SK-N-SH (cell line): ENCODE measurements around the gene MMP2. TPM values are rescaled to one million over a fixed set of nuclear protein-coding genes. Genes with fewer than 3 reads are reported as not detected.

Source experiments
- CTCF ChIA-PET: fragments of 300-600, 350-600 bp; formaldehyde crosslinking; extraction: SDS; loops from one replicate; lab custom pipeline; 2021; lab: Yijun Ruan, JAX
- POLR2A ChIA-PET: fragments of 350-600 bp; sonication (Branson Sonifier 250); formaldehyde crosslinking; extraction: SDS; loops from one replicate; lab custom pipeline; 2020; ENCODE audit warnings: antibody characterized with exemption, inconsistent platforms; lab: Yijun Ruan, JAX
- DNase-seq: peaks from one replicate; pipeline ENCODE4 v3.0.0; 2012
- H2AFZ ChIP-seq: fragments of 200-600 bp; sonication (generic); 2 replicates; pipeline ENCODE4 v1.8.1; 2016; ENCODE audit warnings: antibody characterized with exemption, mild to moderate bottlenecking, low read depth
- H3F3A ChIP-seq: fragments of 200-600 bp; sonication (generic); replicated peaks from 2 replicates; pipeline ENCODE3; 2016; ENCODE audit warnings: antibody characterized with exemption, mild to moderate bottlenecking; ENCODE audit not compliant: insufficient read depth
- H3K27ac ChIP-seq, 2 experiments: fragments of 200-500 bp in 1 of 2; fragments of 200-600 bp in 1 of 2; sonication (Bioruptor generic) in 1 of 2; sonication (generic), shearing (Covaris generic) in 1 of 2; 2 replicates each; pipeline versions ENCODE4 v1.5.1 to v1.6.1; 2014 to 2016; ENCODE audit warnings: low read depth in 2 of 2, inconsistent platforms in 1 of 2, low read length in 1 of 2, mild to moderate bottlenecking in 1 of 2, mixed read lengths in 1 of 2
- H3K27me3 ChIP-seq: fragments of 200-600 bp; sonication (generic), shearing (Covaris generic); 2 replicates; pipeline ENCODE4 v1.6.1; 2016; ENCODE audit warnings: mixed run types; ENCODE audit not compliant: insufficient read depth
- H3K36me3 ChIP-seq, 2 experiments: fragments of 200-500 bp in 1 of 2; fragments of 200-600 bp in 1 of 2; sonication (Bioruptor generic) in 1 of 2; sonication (generic) in 1 of 2; replicated peaks in 1 of 2; 2 replicates each; pipeline versions ENCODE3 to v1.5.1; 2014 to 2016; ENCODE audit warnings: low read length in 1 of 2, mild to moderate bottlenecking in 1 of 2; ENCODE audit not compliant: insufficient read depth in 2 of 2, control insufficient read depth in 1 of 2
- H3K4me1 ChIP-seq, 2 experiments: fragments of 200-500 bp in 1 of 2; fragments of 200-600 bp in 1 of 2; sonication (Bioruptor generic) in 1 of 2; sonication (generic), shearing (Covaris generic) in 1 of 2; 2 replicates each; pipeline versions ENCODE4 v1.5.1 to v1.6.1; 2014 to 2016; ENCODE audit warnings: low read depth in 1 of 2, low read length in 1 of 2, mixed run types in 1 of 2; ENCODE audit not compliant: insufficient read depth in 2 of 2, control insufficient read depth in 1 of 2
- H3K4me2 ChIP-seq: fragments of 200-600 bp; sonication (generic), shearing (Covaris generic); 2 replicates; pipeline ENCODE4 v1.6.1; 2017; ENCODE audit warnings: mixed run types
- H3K4me3 ChIP-seq, 2 experiments: fragments of 200-500 bp in 1 of 2; fragments of 200-600 bp in 1 of 2; sonication (Bioruptor generic) in 1 of 2; sonication (generic), shearing (Covaris generic) in 1 of 2; 2 replicates each; pipeline versions ENCODE4 v1.5.1 to v1.8.1; 2014 to 2016; ENCODE audit warnings: low read depth in 2 of 2, inconsistent platforms in 1 of 2, low read length in 1 of 2, mild to moderate bottlenecking in 1 of 2, mixed read lengths in 1 of 2, moderate library complexity in 1 of 2
- H3K79me2 ChIP-seq: fragments of 200-600 bp; sonication (generic); 2 replicates; pipeline ENCODE4 v1.8.1; 2017; ENCODE audit warnings: mild to moderate bottlenecking; ENCODE audit not compliant: insufficient read depth
- H3K9ac ChIP-seq: fragments of 200-600 bp; sonication (generic); 2 replicates; pipeline ENCODE4 v1.6.1; 2017; ENCODE audit warnings: mixed run types
- H3K9me2 ChIP-seq: fragments of 200-600 bp; sonication (generic); 2 replicates; pipeline ENCODE4 v1.6.1; 2017; ENCODE audit warnings: mixed run types
- H3K9me3 ChIP-seq: fragments of 200-600 bp; sonication (generic); 2 replicates; pipeline ENCODE4 v1.6.1; 2017; ENCODE audit warnings: mixed run types, mild to moderate bottlenecking, moderate library complexity
- H4K20me1 ChIP-seq: fragments of 200-600 bp; sonication (generic); 2 replicates; pipeline ENCODE4 v1.6.1; 2017; ENCODE audit warnings: mild to moderate bottlenecking, mixed run types; ENCODE audit not compliant: insufficient read depth
- CHD2 ChIP-seq: fragments of 150-350 bp; IDR thresholded peaks from 2 replicates; pipeline ENCODE4 v1.6.1; 2018; ENCODE audit warnings: low read length; ENCODE audit not compliant: partially characterized antibody
- ELF1 ChIP-seq: IDR thresholded peaks from 2 replicates; pipeline ENCODE4 v1.4.0; 2012
- FOSL2 ChIP-seq: IDR thresholded peaks from 2 replicates; pipeline ENCODE4 v1.4.0; 2012; ENCODE audit warnings: low read depth, mild to moderate bottlenecking, moderate library complexity, borderline replicate concordance
- GABPA ChIP-seq: IDR thresholded peaks from 2 replicates; pipeline ENCODE4 v1.4.0; 2012; ENCODE audit warnings: low read depth, mild to moderate bottlenecking
- JUND ChIP-seq: IDR thresholded peaks from 2 replicates; pipeline ENCODE4 v1.4.0; 2012
- MEF2A ChIP-seq: IDR thresholded peaks from 2 replicates; pipeline ENCODE4 v1.4.0; 2012; ENCODE audit warnings: low read depth, borderline replicate concordance
- MXI1 ChIP-seq: IDR thresholded peaks from 2 replicates; pipeline ENCODE4 v1.6.1; 2012; ENCODE audit warnings: mild to moderate bottlenecking, low read depth, low read length, improper control_type of control experiment
- POLR2AphosphoS5 ChIP-seq: IDR thresholded peaks from 2 replicates; pipeline ENCODE4 v1.6.1; 2012; ENCODE audit warnings: low read depth, low read length
- RAD21 ChIP-seq: IDR thresholded peaks from 2 replicates; pipeline ENCODE4 v1.6.1; 2012; ENCODE audit warnings: mild to moderate bottlenecking, low read length
- RCOR1 ChIP-seq: fragments of 150-350 bp; IDR thresholded peaks from 2 replicates; pipeline ENCODE4 v1.6.1; 2017; ENCODE audit warnings: antibody characterized with exemption, low read length
- RFX5 ChIP-seq: IDR thresholded peaks from 2 replicates; pipeline ENCODE4 v1.6.1; 2012; ENCODE audit warnings: mild to moderate bottlenecking, improper control_type of control experiment, low read length
- TAF1 ChIP-seq: IDR thresholded peaks from 2 replicates; pipeline ENCODE4 v1.6.1; 2012; ENCODE audit warnings: low read depth, mild to moderate bottlenecking, low read length, moderate library complexity, borderline replicate concordance
- TEAD4 ChIP-seq: IDR thresholded peaks from 2 replicates; pipeline ENCODE4 v1.4.0; 2012; ENCODE audit warnings: mild to moderate bottlenecking, borderline replicate concordance; ENCODE audit not compliant: insufficient read depth
- ZBTB33 ChIP-seq: IDR thresholded peaks from 2 replicates; pipeline ENCODE4 v1.4.0; 2012; ENCODE audit warnings: low read depth, borderline replicate concordance
- WGBS: methylation state at CpG from one replicate; pipeline ENCODE4 v1.1.6; 2017; ENCODE audit warnings: low lambda C conversion rate; 5-methylcytosine and 5-hydroxymethylcytosine counted together
- polyA plus RNA-seq, 3 experiments: library from polyadenylated mRNA; depleted of rRNA; stranded (reverse); fragments of >200 nt; gene quantifications; 2 replicates each; pipeline ENCODE4 v1.2.3, GENCODE V29; 2012
- TF ChIP-seq, protein P1 (sequence below): fragments of 150-350 bp; IDR thresholded peaks from 2 replicates; pipeline ENCODE4 v1.6.1; 2017; ENCODE audit warnings: antibody characterized with exemption, low read length, low read depth, borderline replicate concordance

Gene MMP2
- polyA plus RNA-seq, 1 of the 3 experiments (the other 2 are of a cell fraction), result 1,101 TPM

DNA sequence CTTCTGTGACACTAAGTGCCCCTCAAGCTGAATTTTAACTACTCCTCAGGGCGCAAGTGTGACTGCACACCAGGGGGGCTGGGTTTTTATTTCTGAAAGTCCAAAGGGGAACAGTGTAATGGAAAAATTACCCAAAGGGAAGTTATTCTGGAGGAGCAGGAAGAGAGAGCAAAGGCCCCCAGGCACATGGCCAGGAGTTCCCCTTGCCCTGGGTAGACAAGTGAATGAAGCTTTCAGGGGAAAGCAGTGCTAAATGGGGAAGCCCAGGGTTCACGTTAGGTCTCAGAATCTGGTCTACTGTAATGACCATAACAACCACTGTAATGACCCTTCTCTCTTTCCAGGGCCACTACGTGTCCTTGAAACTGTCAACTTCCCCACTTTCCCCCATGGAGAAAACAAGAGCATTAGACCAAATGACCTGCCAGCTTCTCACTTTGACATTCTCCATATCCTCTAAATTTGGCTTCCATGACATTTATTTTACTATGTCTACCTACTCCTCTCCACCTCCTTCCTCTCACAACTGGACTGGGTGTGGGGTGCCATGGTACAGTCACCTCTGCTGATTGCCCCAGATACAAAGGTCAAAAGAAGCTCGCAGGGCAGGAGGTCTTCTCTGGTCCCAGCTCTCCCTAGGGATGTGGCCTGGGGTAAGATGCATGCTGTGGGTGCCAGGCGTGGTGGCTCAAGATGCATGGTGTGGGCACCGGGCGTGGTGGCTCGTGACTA, 34.1 kb upstream of the MMP2 start:
- CTCF ChIA-PET, result interaction anchor here (0.8 to 4.8 kb wide), 2 partner anchors 13 to 21 kb away, joined by 3 to 30 read pairs; no protein-coding TSS in a partner anchor

DNA sequence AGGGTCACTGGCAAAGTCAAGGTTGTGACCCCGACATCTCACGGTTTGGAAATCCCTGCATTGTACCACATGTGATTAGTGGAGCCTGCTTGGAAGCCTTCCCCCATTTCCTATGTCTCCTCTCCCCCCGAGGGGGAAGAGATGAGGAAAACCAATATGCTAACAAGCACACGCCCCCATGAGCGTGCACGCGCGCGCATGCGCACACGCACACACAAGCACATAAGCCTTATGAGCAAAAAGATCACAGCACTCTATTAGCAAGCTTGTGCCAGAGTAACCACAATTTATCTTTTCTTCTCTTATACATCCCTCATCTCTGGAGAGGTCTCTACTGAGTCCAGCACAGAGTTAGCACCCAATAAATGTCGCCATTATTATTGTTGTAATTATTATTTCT, 31.8 kb upstream of the MMP2 start:
- Histone ChIP-seq H3K36me3 (no peaks in the 10 kb centered on the region), H3K9me2 (no peaks in the 10 kb centered on the region), H3K27ac (no peak overlapping the region), H3K79me2 (no peaks in the 10 kb centered on the region), H3K4me2 (no peak overlapping the region), H3K4me3 (no peak overlapping the region), H3F3A (no peaks in the 10 kb centered on the region), H3K9ac (no peak overlapping the region), H2AFZ (no peak overlapping the region), H3K27me3 (no peaks in the 10 kb centered on the region), H3K4me1 (peaks cover 0 to 6% of the 10 kb centered on the region in 2 experiments; a peak in 1 of 4 replicates), H4K20me1 (no peaks in the 10 kb centered on the region), H3K9me3 (no peaks in the 10 kb centered on the region)
- 91% methylated on average over 12 of the region's 12 CpGs for WGBS
- ChIA-PET CTCF (interaction anchor here (0.6 kb wide), 1 partner anchor 18 kb away, joined by 4 read pairs; no protein-coding TSS in a partner anchor), POLR2A (no interaction called here)
- no peak for DNase-seq
- TF ChIP-seq RCOR1 (no peak), GABPA (no peak)

More for the DNA sequence above, 34.1 kb upstream of the MMP2 start:
- peaks cover 0 to 6% of the 10 kb centered on the region in 2 experiments; a peak in 1 of 4 replicates for H3K4me1 ChIP-seq
- H2AFZ ChIP-seq, result no peak overlapping the region
- H3K9ac ChIP-seq, result no peak overlapping the region
- H3F3A ChIP-seq, result no peaks in the 10 kb centered on the region
- WGBS, result 56% methylated on average over 8 of the region's 8 CpGs
- H3K4me3 ChIP-seq, result no peak overlapping the region
- no peaks in the 10 kb centered on the region for H3K9me3 ChIP-seq
- H3K36me3 ChIP-seq, result no peaks in the 10 kb centered on the region
- POLR2A ChIA-PET, result no interaction called here
- H3K79me2 ChIP-seq, result no peaks in the 10 kb centered on the region
- no peak overlapping the region for H3K4me2 ChIP-seq
- no peak overlapping the region for H3K27ac ChIP-seq
- no peak for DNase-seq
- no peaks in the 10 kb centered on the region for H4K20me1 ChIP-seq
- no peaks in the 10 kb centered on the region for H3K9me2 ChIP-seq
- no peaks in the 10 kb centered on the region for H3K27me3 ChIP-seq
- TF ChIP-seq ZBTB33 (no peak), ELF1 (no peak), POLR2AphosphoS5 (no peak), MXI1 (no peak), FOSL2 (no peak), RAD21 (no peak), TAF1 (no peak), JUND (no peak), TEAD4 (no peak), RCOR1 (no peak), CHD2 (no peak), RFX5 (no peak), MEF2A (no peak)
- TF ChIP-seq, protein P1, sequence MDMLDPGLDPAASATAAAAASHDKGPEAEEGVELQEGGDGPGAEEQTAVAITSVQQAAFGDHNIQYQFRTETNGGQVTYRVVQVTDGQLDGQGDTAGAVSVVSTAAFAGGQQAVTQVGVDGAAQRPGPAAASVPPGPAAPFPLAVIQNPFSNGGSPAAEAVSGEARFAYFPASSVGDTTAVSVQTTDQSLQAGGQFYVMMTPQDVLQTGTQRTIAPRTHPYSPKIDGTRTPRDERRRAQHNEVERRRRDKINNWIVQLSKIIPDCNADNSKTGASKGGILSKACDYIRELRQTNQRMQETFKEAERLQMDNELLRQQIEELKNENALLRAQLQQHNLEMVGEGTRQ, result no peak
